Measurements from ENCODE around the gene CIB4.

CIB4 gene

GRCh38 chr2:26574900-26575560 is 66.1 kb downstream of the CIB4 start:
- no peak for DNase-seq (ENCODE audit: low read depth, low spot score)
- no peak for TF ChIP-seq CTCF (IDR thresholded peaks at IDR 0.05; ENCODE audit: low read depth, low read length)
- no peak overlapping the region for H3K4me3 ChIP-seq (ENCODE audit: low read depth, low read length)
- in situ Hi-C loops (cut with HindIII; ENCODE audit: low sequenced_read_pairs): no loop called here

GRCh38 chr2:26574066-26574899 is 66.9 kb downstream of the CIB4 start:
- no peak for TF ChIP-seq CTCF (IDR thresholded peaks at IDR 0.05; ENCODE audit: low read depth, low read length)
- in situ Hi-C loops (cut with HindIII; ENCODE audit: low sequenced_read_pairs): no loop called here
- H3K4me3 ChIP-seq (ENCODE audit: low read depth, low read length): no peak overlapping the region
- DNase-seq (ENCODE audit: low read depth, low spot score): no peak

- H3K4me3 ChIP-seq (ENCODE audit: low read depth, low read length): no peak overlapping the region
- no peak for DNase-seq (ENCODE audit: low read depth, low spot score)
- no peak for TF ChIP-seq CTCF (IDR thresholded peaks at IDR 0.05; ENCODE audit: low read depth, low read length)
- in situ Hi-C loops (cut with HindIII; ENCODE audit: low sequenced_read_pairs): no loop called here
Observed at GRCh38 chr2:26573241-26573925, 67.8 kb downstream of the CIB4 start.

GRCh38 chr2:26572591-26572990 is 68.6 kb downstream of the CIB4 start:
- H3K4me3 ChIP-seq (ENCODE audit: low read depth, low read length): no peak overlapping the region
- in situ Hi-C loops (cut with HindIII; ENCODE audit: low sequenced_read_pairs): no loop called here
- DNase-seq (ENCODE audit: low read depth, low spot score): no peak
- TF ChIP-seq CTCF (IDR thresholded peaks at IDR 0.05; ENCODE audit: low read depth, low read length): no peak

- no peak for TF ChIP-seq CTCF (IDR thresholded peaks at IDR 0.05; ENCODE audit: low read depth, low read length)
- no peak for DNase-seq (ENCODE audit: low read depth, low spot score)
- no peak overlapping the region for H3K4me3 ChIP-seq (ENCODE audit: low read depth, low read length)
- in situ Hi-C loops (cut with HindIII; ENCODE audit: low sequenced_read_pairs): no loop called here
Observed at GRCh38 chr2:26571316-26571715, 69.8 kb downstream of the CIB4 start.

DNA sequence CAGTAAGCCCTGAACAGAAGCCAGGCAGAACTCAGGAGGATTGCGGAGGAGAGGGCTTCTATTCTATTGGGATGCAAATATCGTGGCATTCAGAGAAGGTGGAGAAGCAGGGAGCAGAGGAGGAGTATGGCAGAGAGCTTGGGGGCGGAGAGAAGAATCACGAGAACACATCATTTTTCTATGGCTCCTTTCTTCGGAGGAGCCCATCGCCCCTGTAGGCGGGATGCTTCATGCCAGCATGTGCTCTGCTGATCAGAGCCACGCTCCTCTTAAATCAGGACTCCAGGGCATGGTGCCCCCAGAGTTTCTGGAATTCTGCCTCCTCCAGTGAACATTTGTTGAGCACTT is 71.1 kb downstream of the CIB4 start:
- DNase-seq (ENCODE audit: low read depth, low spot score): no peak
- in situ Hi-C loops (cut with HindIII; ENCODE audit: low sequenced_read_pairs): no loop called here
- H3K4me3 ChIP-seq (ENCODE audit: low read depth, low read length): no peak overlapping the region
- TF ChIP-seq CTCF (IDR thresholded peaks at IDR 0.05; ENCODE audit: low read depth, low read length): no peak

Data from astrocyte of the spinal cord (primary cell).